ENCODE measurements around the gene ATP6V0A4. TPM values are rescaled to one million over a fixed set of nuclear protein-coding genes. Genes with fewer than 3 reads are reported as not detected.

ATP6V0A4 gene
- total RNA-seq, 1 donor from 2014 or later = 0.50 TPM

GRCh38 chr7:138670594-138670993, 127.4 kb downstream of the ATP6V0A4 start:
- peaks cover 1% of the 10 kb centered on the region for H3K36me3 Mint-ChIP-seq (ENCODE audit: insufficient read depth)
- H3K9me3 Mint-ChIP-seq (ENCODE audit: low read depth) = peaks cover 8% of the 10 kb centered on the region
- no peak overlapping the region for H3K4me3 Mint-ChIP-seq (ENCODE audit: low read depth)
- no peak for TF ChIP-seq CTCF (IDR thresholded peaks at IDR 0.05; ENCODE audit: unreplicated experiment)
- H3K27me3 Mint-ChIP-seq = no peaks in the 10 kb centered on the region
- DNase-seq (ENCODE audit: low spot score, unreplicated experiment) = no peak
- H3K4me1 Mint-ChIP-seq (ENCODE audit: low read depth) = peaks cover 18% of the 10 kb centered on the region
- no peak overlapping the region for H3K27ac Mint-ChIP-seq

GRCh38 chr7:138669364-138669763, 128.6 kb downstream of the ATP6V0A4 start:
- H3K4me1 Mint-ChIP-seq (ENCODE audit: low read depth) = peaks cover 25% of the 10 kb centered on the region
- no peak overlapping the region for H3K27ac Mint-ChIP-seq
- H3K36me3 Mint-ChIP-seq (ENCODE audit: insufficient read depth) = peaks cover 1% of the 10 kb centered on the region
- no peak for TF ChIP-seq CTCF (IDR thresholded peaks at IDR 0.05; ENCODE audit: unreplicated experiment)
- H3K4me3 Mint-ChIP-seq (ENCODE audit: low read depth) = no peak overlapping the region
- DNase-seq (ENCODE audit: low spot score, unreplicated experiment) = no peak
- H3K9me3 Mint-ChIP-seq (ENCODE audit: low read depth) = peaks cover 8% of the 10 kb centered on the region
- H3K27me3 Mint-ChIP-seq = no peaks in the 10 kb centered on the region

- H3K4me3 Mint-ChIP-seq (ENCODE audit: low read depth) = no peak overlapping the region
- TF ChIP-seq CTCF (IDR thresholded peaks at IDR 0.05; ENCODE audit: unreplicated experiment) = no peak
- H3K27ac Mint-ChIP-seq = no peak overlapping the region
- DNase-seq (ENCODE audit: low spot score, unreplicated experiment) = no peak
- H3K4me1 Mint-ChIP-seq (ENCODE audit: low read depth) = peaks cover 25% of the 10 kb centered on the region
- H3K9me3 Mint-ChIP-seq (ENCODE audit: low read depth) = peaks cover 8% of the 10 kb centered on the region
- no peaks in the 10 kb centered on the region for H3K27me3 Mint-ChIP-seq
- H3K36me3 Mint-ChIP-seq (ENCODE audit: insufficient read depth) = peaks cover 1% of the 10 kb centered on the region
These were observed 129.1 kb downstream of the ATP6V0A4 start for GRCh38 chr7:138668946-138669345.

GRCh38 chr7:138668229-138668596, 129.8 kb downstream of the ATP6V0A4 start:
- peaks cover 8% of the 10 kb centered on the region for H3K9me3 Mint-ChIP-seq (ENCODE audit: low read depth)
- no peak for TF ChIP-seq CTCF (IDR thresholded peaks at IDR 0.05; ENCODE audit: unreplicated experiment)
- no peak for DNase-seq (ENCODE audit: low spot score, unreplicated experiment)

GRCh38 chr7:138667535-138668228, 130.3 kb downstream of the ATP6V0A4 start:
- Mint-ChIP-seq H3K4me1 (ENCODE audit: low read depth) (peaks cover 36% of the 10 kb centered on the region), H3K9me3 (ENCODE audit: low read depth) (peaks cover 8% of the 10 kb centered on the region), H3K27ac (peak overlapping the region; percentile 80), H3K4me3 (ENCODE audit: low read depth) (no peak overlapping the region), H3K36me3 (ENCODE audit: insufficient read depth) (peaks cover 1% of the 10 kb centered on the region), H3K27me3 (no peaks in the 10 kb centered on the region)
- no peak for TF ChIP-seq CTCF (IDR thresholded peaks at IDR 0.05; ENCODE audit: unreplicated experiment)
- DNase-seq (ENCODE audit: low spot score, unreplicated experiment) = no peak

More at GRCh38 chr7:138668229-138668596, 129.8 kb downstream of the ATP6V0A4 start:
- Mint-ChIP-seq H3K27me3 (no peaks in the 10 kb centered on the region), H3K4me3 (ENCODE audit: low read depth) (no peak overlapping the region), H3K4me1 (ENCODE audit: low read depth) (peaks cover 32% of the 10 kb centered on the region), H3K36me3 (ENCODE audit: insufficient read depth) (peaks cover 1% of the 10 kb centered on the region), H3K27ac (peak overlapping the region; percentile 80)

Data from progenitor cell of endocrine pancreas (in vitro differentiated cells).